Articular chondrocyte of knee joint (primary cell): ENCODE data around the gene MRPS35. TPM values are rescaled to one million over a fixed set of nuclear protein-coding genes. Genes with fewer than 3 reads are reported as not detected.

ENCODE experiments used
- small RNA-seq: library from RNA; depleted of rRNA; stranded (forward); fragments of <200 nt; gene quantifications from one replicate; pipeline ENCODE3, GENCODE V24; 2012
- total RNA-seq: library from RNA; depleted of rRNA; stranded (reverse); fragments of >200 nt; gene quantifications from 2 replicates; pipeline ENCODE4 v1.2.3, GENCODE V29; 2012

Gene MRPS35
- total RNA-seq, result 68.3 and 73.2 TPM in 2 replicates

DNA sequence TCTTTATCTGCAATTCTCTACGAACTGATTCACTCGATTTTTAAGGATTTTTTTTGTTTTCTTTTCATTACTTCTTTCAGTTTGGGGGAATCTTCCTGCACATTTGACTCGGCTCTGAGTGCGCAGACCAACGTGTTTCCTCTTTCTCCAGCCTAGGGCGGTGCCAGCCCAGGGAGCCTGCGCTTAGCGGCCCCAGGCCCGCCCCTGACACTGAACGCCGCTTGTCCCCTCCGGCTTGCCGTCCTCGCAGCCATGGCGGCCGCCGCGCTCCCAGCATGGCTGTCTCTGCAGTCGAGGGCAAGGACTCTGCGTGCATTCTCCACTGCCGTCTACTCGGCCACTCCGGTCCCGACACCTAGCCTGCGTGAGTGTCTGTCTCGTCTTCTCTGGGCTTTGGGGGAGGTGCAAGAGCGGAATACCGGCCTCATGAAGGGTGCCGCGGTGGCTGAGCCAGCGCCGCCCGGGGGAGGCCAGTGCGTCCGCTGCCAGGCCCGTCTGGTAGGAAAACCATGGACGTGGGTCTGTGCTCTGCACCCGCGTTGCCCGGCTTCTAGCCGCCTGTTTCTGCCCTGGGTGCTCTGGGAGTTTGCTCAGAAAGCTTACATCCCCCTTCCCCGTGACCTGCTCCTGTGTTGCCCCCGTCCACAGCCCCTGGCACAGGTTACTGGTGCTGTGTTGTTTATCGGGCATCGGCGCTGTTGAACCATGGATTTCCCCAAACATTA is at the start of gene MRPS35:
Gene MRPS35 (plus strand): TSS at position 241 of the 725 bp plus-strand sequence. CDS start 12 bp downstream, at position 253.

GRCh38 chr12:27696293-27696652 is 14.4 kb upstream of the MRPS35 start, which contains the start of gene REP15:
Gene REP15, plus strand, starts transcription at chr12:27696447. Its CDS starts 116 bp downstream, at chr12:27696563.

DNA sequence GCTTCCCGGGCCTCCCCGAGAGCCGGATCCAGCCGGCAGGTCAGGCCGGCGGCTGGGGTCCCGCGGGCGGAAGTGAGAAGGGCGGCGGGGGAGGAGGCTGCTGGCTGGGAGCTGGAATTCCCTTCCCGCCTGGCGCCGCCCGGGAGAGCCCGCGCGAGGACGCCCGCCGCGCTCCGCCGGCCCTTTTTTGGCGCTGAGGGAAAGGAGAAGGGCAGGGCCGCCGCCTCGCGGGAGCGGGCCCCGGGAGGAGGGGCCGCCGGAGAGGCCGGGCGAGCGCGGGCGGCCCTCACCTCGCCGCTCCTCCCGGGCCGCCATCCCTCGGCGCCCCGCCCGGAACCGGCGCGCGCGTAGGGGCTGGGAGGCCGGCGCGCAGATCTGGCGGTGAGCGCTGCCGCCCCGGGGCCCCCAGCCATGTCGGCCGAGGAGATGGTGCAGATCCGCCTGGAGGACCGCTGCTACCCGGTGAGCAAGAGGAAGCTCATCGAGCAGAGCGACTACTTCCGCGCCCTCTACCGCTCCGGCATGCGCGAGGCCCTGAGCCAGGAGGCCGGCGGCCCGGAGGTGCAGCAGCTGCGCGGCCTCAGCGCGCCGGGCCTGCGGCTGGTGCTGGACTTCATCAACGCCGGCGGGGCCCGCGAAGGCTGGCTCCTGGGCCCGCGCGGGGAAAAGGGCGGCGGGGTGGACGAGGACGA is 69.4 kb downstream of the MRPS35 start, which contains the start of the genes KLHL42 and MANSC4:
Gene KLHL42 (plus strand): TSS at position 314 of the 692 bp plus-strand sequence. CDS start 98 bp downstream, at position 412.
Gene MANSC4 (minus strand): TSS at position 317 of the 692 bp plus-strand sequence. CDS start 8,960 bp downstream, outside the sequence.

Small RNA genes within 50 kb of the gene (small RNA-seq; reads per million reads assigned to genes)
- not detected for gene RF00019

Other genes starting within 250 kb of the MRPS35 start
- 407 and 419 TPM in 2 replicates for gene PPFIBP1, start 186.6 kb upstream of the MRPS35 start, total RNA-seq
- gene REP15, start 14.4 kb upstream of the MRPS35 start, total RNA-seq, result 6.5 and 9.5 TPM in 2 replicates
- gene KLHL42, start 69.4 kb downstream of the MRPS35 start, total RNA-seq, result 27.6 and 29.2 TPM in 2 replicates
- not detected in 2 replicates for gene MANSC4, start 69.4 kb downstream of the MRPS35 start, total RNA-seq